HCT116 (cell line): ENCODE data around the gene TM7SF3. TPM values are rescaled to one million over a fixed set of nuclear protein-coding genes. Genes with fewer than 3 reads are reported as not detected.

Source experiments
- ATAC-seq: fragments of 200-7000 bp; cut with Tn5 transposase; 2 replicates; pipeline ENCODE4 v1.9.1; 2020; ENCODE audit warnings: mild to moderate bottlenecking, moderate library complexity
- BruUV-seq: library from RNA; stranded (reverse); fragments of 400-500 nt; replicated peaks from 2 replicates; lab custom pipeline; 2021; lab: Mats Ljungman, UMichigan
- CTCF ChIA-PET: fragments of 300-600 bp; sonication (Branson Sonifier 250); formaldehyde crosslinking; loops from one replicate; lab custom pipeline; 2021; ENCODE audit warnings: antibody characterized with exemption; lab: Charles Lee
- POLR2A ChIA-PET: fragments of 300-600, 350-600 bp; sonication (Branson Sonifier 250); formaldehyde crosslinking; loops from one replicate; lab custom pipeline; 2021; ENCODE audit warnings: antibody characterized with exemption; lab: Charles Lee
- RAD21 ChIA-PET, 2 experiments: fragments of 300-600 bp; sonication (Branson Sonifier 250); formaldehyde crosslinking; loops; one replicate each; lab custom pipeline; 2023; ENCODE audit warnings: low total read pairs in 2 of 2; ENCODE audit not compliant: uncharacterized antibody in 2 of 2, unreplicated experiment in 2 of 2, low non-redundant PET in 1 of 2; lab: Charles Lee
- DNase-seq: peaks from one replicate; pipeline ENCODE4 v3.0.0-alpha.2; 2010; ENCODE audit warnings: low read depth, low spot score
- H2AFZ ChIP-seq: fragments of 200-600 bp; shearing (Covaris generic), sonication (generic); 2 replicates; pipeline ENCODE4 v1.6.1; 2017; ENCODE audit warnings: low read depth, mixed run types, mixed read lengths, antibody characterized with exemption, low read length; ENCODE audit not compliant: poor library complexity, severe bottlenecking
- H3K27ac ChIP-seq: 2 replicates; pipeline ENCODE4 v1.5.1; 2012; ENCODE audit warnings: low read depth, low read length
- H3K27me3 ChIP-seq: fragments of 200-600 bp; sonication (generic); 2 replicates; pipeline ENCODE4 v1.6.1; 2016; ENCODE audit warnings: mixed run types, low read length, mixed read lengths; ENCODE audit not compliant: insufficient read depth
- H3K36me3 ChIP-seq, 2 experiments: fragments of 200-500 bp in 1 of 2; fragments of 200-600 bp in 1 of 2; sonication (Bioruptor generic) in 1 of 2; sonication (generic) in 1 of 2; 2 replicates each; pipeline versions ENCODE4 v1.5.1 to v1.6.1; 2014 to 2016; ENCODE audit warnings: low read length in 2 of 2, inconsistent platforms in 1 of 2, mixed read lengths in 1 of 2, mixed run types in 1 of 2; ENCODE audit not compliant: insufficient read depth in 2 of 2, control insufficient read depth in 1 of 2
- H3K4me1 ChIP-seq, 2 experiments: fragments of 200-600 bp in 1 of 2; sonication (generic) in 1 of 2; 2 replicates each; pipeline versions ENCODE4 v1.5.1 to v1.6.1; 2012 to 2017; ENCODE audit warnings: low read length in 2 of 2, inconsistent platforms in 1 of 2, mild to moderate bottlenecking in 1 of 2, mixed read lengths in 1 of 2, mixed run types in 1 of 2, moderate library complexity in 1 of 2; ENCODE audit not compliant: insufficient read depth in 2 of 2, control insufficient read depth in 1 of 2
- H3K4me2 ChIP-seq: fragments of 200-600 bp; sonication (generic); 2 replicates; pipeline ENCODE4 v1.6.1; 2017; ENCODE audit warnings: mixed run types, low read length, mixed read lengths
- H3K4me3 ChIP-seq, 2 experiments: fragments of 200-600 bp in 1 of 2; sonication (generic) in 1 of 2; replicated peaks in 1 of 2; 2 replicates each; pipeline ENCODE4 v1.5.1; 2011 to 2016; ENCODE audit warnings: low read length in 2 of 2, control low read depth in 1 of 2, low read depth in 1 of 2, mild to moderate bottlenecking in 1 of 2, mixed read lengths in 1 of 2, mixed run types in 1 of 2
- H3K79me2 ChIP-seq: fragments of 200-600 bp; sonication (generic); 2 replicates; pipeline ENCODE4 v1.6.1; 2017; ENCODE audit warnings: mild to moderate bottlenecking, mixed run types, low read length, moderate library complexity, mixed read lengths; ENCODE audit not compliant: insufficient read depth
- H3K9ac ChIP-seq: fragments of 200-600 bp; sonication (generic); 2 replicates; pipeline ENCODE4 v1.6.1; 2016; ENCODE audit warnings: low read length, mixed read lengths
- H3K9me2 ChIP-seq: fragments of 200-600 bp; sonication (generic), shearing (Covaris generic); 2 replicates; pipeline ENCODE4 v1.6.1; 2017; ENCODE audit warnings: mixed run types, mild to moderate bottlenecking, moderate library complexity; ENCODE audit not compliant: insufficient read depth
- H3K9me3 ChIP-seq, 2 experiments: fragments of 200-500 bp in 1 of 2; fragments of 200-600 bp in 1 of 2; sonication (Bioruptor generic) in 1 of 2; sonication (generic) in 1 of 2; 2 replicates each; pipeline ENCODE4 v1.6.1; 2014 to 2017; ENCODE audit warnings: low read length in 2 of 2, mixed read lengths in 2 of 2, inconsistent platforms in 1 of 2, low read depth in 1 of 2, mild to moderate bottlenecking in 1 of 2, mixed run types in 1 of 2, moderate library complexity in 1 of 2; ENCODE audit not compliant: control insufficient read depth in 1 of 2, insufficient read depth in 1 of 2
- H4K20me1 ChIP-seq: fragments of 200-600 bp; sonication (generic), shearing (Covaris generic); 2 replicates; pipeline ENCODE4 v1.6.1; 2017; ENCODE audit warnings: mixed run types, mild to moderate bottlenecking, moderate library complexity; ENCODE audit not compliant: insufficient read depth
- EGR1 ChIP-seq: IDR thresholded peaks from 2 replicates; pipeline ENCODE4 v1.6.1; 2012; ENCODE audit warnings: low read depth
- ELF1 ChIP-seq: IDR thresholded peaks from 2 replicates; pipeline ENCODE4 v1.6.1; 2012; ENCODE audit warnings: low read depth, borderline replicate concordance
- JUND ChIP-seq: IDR thresholded peaks from 2 replicates; pipeline ENCODE4 v1.6.1; 2012
- POLR2AphosphoS5 ChIP-seq: IDR thresholded peaks from 2 replicates; pipeline ENCODE4 v1.6.1; 2011; ENCODE audit warnings: mild to moderate bottlenecking, low read depth, low read length, moderate library complexity
- TCF7L2 ChIP-seq: IDR thresholded peaks from 2 replicates; pipeline ENCODE4 v1.7.0; 2011; ENCODE audit warnings: borderline replicate concordance, inconsistent platforms; ENCODE audit not compliant: insufficient read depth, insufficient read length; ENCODE audit errors: extremely low read depth
- YY1 ChIP-seq: IDR thresholded peaks from 2 replicates; pipeline ENCODE4 v1.6.1; 2011; ENCODE audit warnings: low read length, low read depth, moderate library complexity, mild to moderate bottlenecking; ENCODE audit not compliant: insufficient replicate concordance; ENCODE audit errors: extremely low read depth
- intact Hi-C: fragments of 100-400 bp; cut with micrococcal nuclease; formaldehyde crosslinking; loops from 2 replicates; pipeline ENCODE4 v1.10.0; 2022
- total RNA-seq: library from RNA; stranded (reverse); gene quantifications from one replicate; pipeline ENCODE4 v1.2.1, GENCODE V29; 2021; ENCODE audit not compliant: unreplicated experiment
- TF ChIP-seq, protein P1 (sequence below), 3 experiments: fragments of 200-600 bp in 1 of 3; sonication (generic) in 1 of 3; IDR thresholded peaks in 2 of 3; conservative IDR thresholded peaks in 1 of 3; 2 replicates each; pipeline ENCODE4 v1.5.1; 2012 to 2017; ENCODE audit warnings: low read depth in 2 of 3, low read length in 2 of 3, antibody characterized with exemption in 1 of 3, borderline replicate concordance in 1 of 3, control low read depth in 1 of 3, mild to moderate bottlenecking in 1 of 3, mixed read lengths in 1 of 3, mixed run types in 1 of 3, moderate library complexity in 1 of 3; ENCODE audit not compliant: insufficient read depth in 1 of 3
- TF ChIP-seq, protein P2 (sequence below): IDR thresholded peaks from 2 replicates; pipeline ENCODE4 v1.6.1; 2012; ENCODE audit warnings: low read depth

The TM7SF3 gene
- total RNA-seq, 1 experiment from 2014 or later, result 46.5 TPM

DNA sequence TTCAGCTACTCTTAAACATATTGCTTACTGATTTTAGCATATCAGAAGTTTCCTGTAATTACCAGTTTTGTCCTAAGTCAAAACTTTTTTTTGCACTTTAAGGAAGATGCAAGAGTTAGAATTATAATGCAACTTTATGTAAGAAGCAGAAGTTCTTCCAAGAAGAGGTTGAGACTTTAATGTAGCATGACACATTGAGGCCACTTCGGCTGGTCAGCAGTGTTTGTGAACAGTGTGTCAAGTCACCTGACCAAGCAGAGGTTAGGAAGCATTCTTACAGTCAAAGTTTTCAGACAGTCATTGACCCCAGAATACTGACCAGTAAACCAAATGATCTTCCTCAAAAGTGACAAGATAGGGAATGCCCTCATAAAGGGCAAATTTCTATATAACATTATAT lies 60.7 kb downstream of the TM7SF3 start:
- Histone ChIP-seq H3K4me2 (no peak overlapping the region), H2AFZ (no peak overlapping the region), H3K36me3 (peaks cover 10 to 13% of the 10 kb centered on the region in 2 experiments), H3K9me3 (0 out of 4 replicates have a peak, but pooled peaks cover 0 to 5% of the 10 kb centered on the region in 2 experiments), H3K27me3 (no peaks in the 10 kb centered on the region), H3K4me3 (no peak overlapping the region), H3K9ac (no peak overlapping the region), H3K4me1 (no peaks in the 10 kb centered on the region), H3K79me2 (peaks cover 63% of the 10 kb centered on the region), H3K9me2 (no peaks in the 10 kb centered on the region), H4K20me1 (no peaks in the 10 kb centered on the region), H3K27ac (no peak overlapping the region)
- intact Hi-C loops, result no loop called here
- POLR2A ChIA-PET, result no interaction called here
- RAD21 ChIA-PET, result no interaction called here
- CTCF ChIA-PET, result no interaction called here
- no TSS peak for BruUV-seq
- DNase-seq (no peak), ATAC-seq (no peak)
- TF ChIP-seq, protein P1, sequence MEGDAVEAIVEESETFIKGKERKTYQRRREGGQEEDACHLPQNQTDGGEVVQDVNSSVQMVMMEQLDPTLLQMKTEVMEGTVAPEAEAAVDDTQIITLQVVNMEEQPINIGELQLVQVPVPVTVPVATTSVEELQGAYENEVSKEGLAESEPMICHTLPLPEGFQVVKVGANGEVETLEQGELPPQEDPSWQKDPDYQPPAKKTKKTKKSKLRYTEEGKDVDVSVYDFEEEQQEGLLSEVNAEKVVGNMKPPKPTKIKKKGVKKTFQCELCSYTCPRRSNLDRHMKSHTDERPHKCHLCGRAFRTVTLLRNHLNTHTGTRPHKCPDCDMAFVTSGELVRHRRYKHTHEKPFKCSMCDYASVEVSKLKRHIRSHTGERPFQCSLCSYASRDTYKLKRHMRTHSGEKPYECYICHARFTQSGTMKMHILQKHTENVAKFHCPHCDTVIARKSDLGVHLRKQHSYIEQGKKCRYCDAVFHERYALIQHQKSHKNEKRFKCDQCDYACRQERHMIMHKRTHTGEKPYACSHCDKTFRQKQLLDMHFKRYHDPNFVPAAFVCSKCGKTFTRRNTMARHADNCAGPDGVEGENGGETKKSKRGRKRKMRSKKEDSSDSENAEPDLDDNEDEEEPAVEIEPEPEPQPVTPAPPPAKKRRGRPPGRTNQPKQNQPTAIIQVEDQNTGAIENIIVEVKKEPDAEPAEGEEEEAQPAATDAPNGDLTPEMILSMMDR (IDR thresholded peaks at IDR 0.05 in 2 of 3, conservative IDR thresholded peaks at IDR 0.05 in 1 of 3; ENCODE audit: borderline replicate concordance in 1 of 3, insufficient read depth in 1 of 3, low read depth in 2 of 3, low read length in 2 of 3), result no peak
- TF ChIP-seq, protein P2, sequence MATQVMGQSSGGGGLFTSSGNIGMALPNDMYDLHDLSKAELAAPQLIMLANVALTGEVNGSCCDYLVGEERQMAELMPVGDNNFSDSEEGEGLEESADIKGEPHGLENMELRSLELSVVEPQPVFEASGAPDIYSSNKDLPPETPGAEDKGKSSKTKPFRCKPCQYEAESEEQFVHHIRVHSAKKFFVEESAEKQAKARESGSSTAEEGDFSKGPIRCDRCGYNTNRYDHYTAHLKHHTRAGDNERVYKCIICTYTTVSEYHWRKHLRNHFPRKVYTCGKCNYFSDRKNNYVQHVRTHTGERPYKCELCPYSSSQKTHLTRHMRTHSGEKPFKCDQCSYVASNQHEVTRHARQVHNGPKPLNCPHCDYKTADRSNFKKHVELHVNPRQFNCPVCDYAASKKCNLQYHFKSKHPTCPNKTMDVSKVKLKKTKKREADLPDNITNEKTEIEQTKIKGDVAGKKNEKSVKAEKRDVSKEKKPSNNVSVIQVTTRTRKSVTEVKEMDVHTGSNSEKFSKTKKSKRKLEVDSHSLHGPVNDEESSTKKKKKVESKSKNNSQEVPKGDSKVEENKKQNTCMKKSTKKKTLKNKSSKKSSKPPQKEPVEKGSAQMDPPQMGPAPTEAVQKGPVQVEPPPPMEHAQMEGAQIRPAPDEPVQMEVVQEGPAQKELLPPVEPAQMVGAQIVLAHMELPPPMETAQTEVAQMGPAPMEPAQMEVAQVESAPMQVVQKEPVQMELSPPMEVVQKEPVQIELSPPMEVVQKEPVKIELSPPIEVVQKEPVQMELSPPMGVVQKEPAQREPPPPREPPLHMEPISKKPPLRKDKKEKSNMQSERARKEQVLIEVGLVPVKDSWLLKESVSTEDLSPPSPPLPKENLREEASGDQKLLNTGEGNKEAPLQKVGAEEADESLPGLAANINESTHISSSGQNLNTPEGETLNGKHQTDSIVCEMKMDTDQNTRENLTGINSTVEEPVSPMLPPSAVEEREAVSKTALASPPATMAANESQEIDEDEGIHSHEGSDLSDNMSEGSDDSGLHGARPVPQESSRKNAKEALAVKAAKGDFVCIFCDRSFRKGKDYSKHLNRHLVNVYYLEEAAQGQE, result no peak
- TF ChIP-seq ELF1 (no peak), YY1 (no peak), JUND (no peak), POLR2AphosphoS5 (no peak), TCF7L2 (no peak), EGR1 (no peak)
